IMR-90 (cell line): ENCODE measurements around the gene MEIKIN. TPM values are rescaled to one million over a fixed set of nuclear protein-coding genes. Genes with fewer than 3 reads are reported as not detected.

ENCODE experiments used
- ATAC-seq: fragments of 200-7000 bp; cut with Tn5 transposase; 2 replicates; pipeline ENCODE4 v1.9.1; 2020; ENCODE audit warnings: low read depth, mild to moderate bottlenecking, moderate library complexity
- BruUV-seq: library from RNA; stranded (reverse); fragments of 400-500 nt; replicated peaks from 2 replicates; lab custom pipeline; 2021; lab: Mats Ljungman, UMichigan
- CTCF ChIA-PET: fragments of 300-600 bp; formaldehyde crosslinking; extraction: SDS; loops from one replicate; lab custom pipeline; 2021; ENCODE audit warnings: antibody characterized with exemption; lab: Yijun Ruan, JAX
- POLR2A ChIA-PET: fragments of 300-600 bp; sonication (Branson Sonifier 250); formaldehyde crosslinking; loops from one replicate; lab custom pipeline; 2022; ENCODE audit warnings: antibody characterized with exemption; ENCODE audit not compliant: unreplicated experiment; lab: Charles Lee
- DNase-seq: peaks from one replicate; pipeline ENCODE4 v3.0.0; 2013
- H2AFZ ChIP-seq: replicated peaks from 2 replicates; pipeline ENCODE3; 2013; ENCODE audit warnings: low read length, mild to moderate bottlenecking; ENCODE audit not compliant: poor library complexity
- H2AK5ac ChIP-seq: 2 replicates; pipeline ENCODE4 v1.6.1; 2013; ENCODE audit warnings: low read depth, low read length, inconsistent platforms
- H2AK9ac ChIP-seq: replicated peaks from 2 replicates; pipeline ENCODE3; 2013; ENCODE audit warnings: mild to moderate bottlenecking, low read depth, low read length, moderate library complexity; ENCODE audit not compliant: poor library complexity
- H2BK120ac ChIP-seq: 2 replicates; pipeline ENCODE4 v1.6.1; 2013; ENCODE audit warnings: low read depth, low read length, inconsistent platforms
- H2BK15ac ChIP-seq: 3 replicates; pipeline ENCODE4 v1.6.1; 2013; ENCODE audit warnings: low read depth, low read length, inconsistent platforms
- H2BK20ac ChIP-seq: 2 replicates; pipeline ENCODE4 v1.6.1; 2013; ENCODE audit warnings: low read depth, mild to moderate bottlenecking, inconsistent platforms, low read length, moderate library complexity
- H2BK5ac ChIP-seq: 2 replicates; pipeline ENCODE4 v1.6.1; 2013; ENCODE audit warnings: mild to moderate bottlenecking, low read depth, low read length, inconsistent platforms; ENCODE audit not compliant: poor library complexity, severe bottlenecking
- H3K14ac ChIP-seq: replicated peaks from 2 replicates; pipeline ENCODE4 v1.6.1; 2013; ENCODE audit warnings: low read depth, low read length, inconsistent platforms
- H3K18ac ChIP-seq: 2 replicates; pipeline ENCODE4 v1.6.1; 2013; ENCODE audit warnings: low read depth, low read length, control low read depth
- H3K23ac ChIP-seq: 2 replicates; pipeline ENCODE4 v1.6.1; 2013; ENCODE audit warnings: low read depth, low read length, inconsistent platforms
- H3K27ac ChIP-seq: 2 replicates; pipeline ENCODE4 v1.5.1; 2013; ENCODE audit warnings: mild to moderate bottlenecking, control low read depth, low read length; ENCODE audit not compliant: insufficient read depth
- H3K27me3 ChIP-seq: 2 replicates; pipeline ENCODE4 v1.6.1; 2013; ENCODE audit warnings: low read length; ENCODE audit not compliant: control insufficient read depth, insufficient read depth
- H3K36me3 ChIP-seq: 2 replicates; pipeline ENCODE4 v1.6.1; 2013; ENCODE audit warnings: low read length, mixed read lengths; ENCODE audit not compliant: control insufficient read depth, insufficient read depth
- H3K4ac ChIP-seq: 2 replicates; pipeline ENCODE4 v1.6.1; 2013; ENCODE audit warnings: low read depth, low read length, inconsistent platforms
- H3K4me1 ChIP-seq: 2 replicates; pipeline ENCODE4 v1.6.1; 2013; ENCODE audit warnings: low read length, mixed read lengths; ENCODE audit not compliant: control insufficient read depth, insufficient read depth
- H3K4me2 ChIP-seq: 2 replicates; pipeline ENCODE4 v1.6.1; 2013; ENCODE audit warnings: low read depth, mild to moderate bottlenecking, control low read depth, low read length, moderate library complexity
- H3K4me3 ChIP-seq: 2 replicates; pipeline ENCODE4 v1.5.1; 2013; ENCODE audit warnings: low read depth, mild to moderate bottlenecking, control low read depth, low read length, moderate library complexity; ENCODE audit not compliant: insufficient read depth
- H3K56ac ChIP-seq: 2 replicates; pipeline ENCODE4 v1.6.1; 2013; ENCODE audit warnings: low read length, inconsistent platforms; ENCODE audit not compliant: insufficient read depth; ENCODE audit errors: extremely low read depth
- H3K79me1 ChIP-seq, 2 experiments: 2 replicates each; pipeline ENCODE4 v1.6.1; 2013; ENCODE audit warnings: low read length in 2 of 2, inconsistent platforms in 1 of 2, low read depth in 1 of 2
- H3K9ac ChIP-seq: 2 replicates; pipeline ENCODE4 v1.6.1; 2013; ENCODE audit warnings: low read depth, low read length, control low read depth
- H3K9me1 ChIP-seq: 2 replicates; pipeline ENCODE4 v1.6.1; 2013; ENCODE audit warnings: low read length, inconsistent platforms; ENCODE audit not compliant: insufficient read depth
- H3K9me3 ChIP-seq: 2 replicates; pipeline ENCODE4 v1.6.1; 2013; ENCODE audit warnings: low read length; ENCODE audit not compliant: control insufficient read depth, insufficient read depth
- H4K20me1 ChIP-seq: 2 replicates; pipeline ENCODE4 v1.6.1; 2013; ENCODE audit warnings: low read length, inconsistent platforms; ENCODE audit not compliant: insufficient read depth
- H4K5ac ChIP-seq: 2 replicates; pipeline ENCODE4 v1.6.1; 2013; ENCODE audit warnings: mild to moderate bottlenecking, low read depth, low read length, control low read depth
- H4K8ac ChIP-seq, 2 experiments: 2 replicates each; pipeline ENCODE4 v1.6.1; 2013; ENCODE audit warnings: low read depth in 2 of 2, low read length in 2 of 2, control low read depth in 1 of 2, inconsistent platforms in 1 of 2
- H4K91ac ChIP-seq: 2 replicates; pipeline ENCODE4 v1.6.1; 2013; ENCODE audit warnings: low read depth, low read length, inconsistent platforms; ENCODE audit not compliant: insufficient read depth
- BHLHE40 ChIP-seq: fragments of 150-350 bp; IDR thresholded peaks from 2 replicates; pipeline ENCODE4 v1.6.1; 2016; ENCODE audit warnings: mild to moderate bottlenecking, low read depth, low read length
- CHD1 ChIP-seq: IDR thresholded peaks from 2 replicates; pipeline ENCODE4 v1.6.1; 2012; ENCODE audit warnings: low read depth, low read length, improper control_type of control experiment
- FOS ChIP-seq: fragments of 150-350 bp; IDR thresholded peaks from 2 replicates; pipeline ENCODE4 v1.6.1; 2016; ENCODE audit warnings: low read depth, low read length
- MAZ ChIP-seq: IDR thresholded peaks from 2 replicates; pipeline ENCODE4 v1.6.1; 2012; ENCODE audit warnings: low read depth, mild to moderate bottlenecking, low read length, improper control_type of control experiment, moderate library complexity, borderline replicate concordance
- NFE2L2 ChIP-seq: fragments of 150-350 bp; IDR thresholded peaks from 2 replicates; pipeline ENCODE4 v1.6.1; 2016; ENCODE audit warnings: low read depth, mild to moderate bottlenecking, low read length
- POLR2A ChIP-seq: IDR thresholded peaks from 2 replicates; pipeline ENCODE4 v1.6.1; 2012; ENCODE audit warnings: mild to moderate bottlenecking, low read depth, low read length
- RAD21 ChIP-seq: IDR thresholded peaks from 2 replicates; pipeline ENCODE4 v1.6.1; 2012; ENCODE audit warnings: low read length, improper control_type of control experiment
- RCOR1 ChIP-seq: IDR thresholded peaks from 2 replicates; pipeline ENCODE4 v1.6.1; 2012; ENCODE audit warnings: mild to moderate bottlenecking, low read length, improper control_type of control experiment; ENCODE audit not compliant: insufficient replicate concordance
- RFX5 ChIP-seq: IDR thresholded peaks from 2 replicates; pipeline ENCODE4 v1.8.0; 2012; ENCODE audit warnings: low read depth, mild to moderate bottlenecking, low read length, moderate library complexity
- SMC3 ChIP-seq: fragments of 150-350 bp; IDR thresholded peaks from 2 replicates; pipeline ENCODE4 v1.6.1; 2016; ENCODE audit warnings: low read depth, mild to moderate bottlenecking, antibody characterized with exemption, low read length, moderate library complexity
- WGBS, 2 experiments: methylation state at CpG; one replicate each; pipeline versions ENCODE4 v1.1.5 to v1.1.7; 2013; ENCODE audit warnings: missing lambda C conversion rate in 2 of 2; ENCODE audit not compliant: insufficient read length in 1 of 2; ENCODE audit errors: extremely low coverage in 2 of 2; 5-methylcytosine and 5-hydroxymethylcytosine counted together
- dilution Hi-C: fragments of 300-500 bp; cut with HindIII; formaldehyde crosslinking; loops from one replicate; pipeline ENCODE4 v1.14.3; 2018; ENCODE audit warnings: low sequenced_read_pairs; ENCODE audit not compliant: unreplicated experiment
- in situ Hi-C: fragments of 300-500 bp; cut with MboI; formaldehyde crosslinking; loops from 3 replicates; pipeline ENCODE4 v1.14.3; 2019; ENCODE audit warnings: low sequenced_read_pairs, inconsistent platforms, mixed read lengths
- intact Hi-C: fragments of 100-400 bp; cut with micrococcal nuclease; formaldehyde crosslinking; loops from 2 replicates; pipeline ENCODE4 v1.10.0; 2022
- polyA plus RNA-seq, 3 experiments: library from polyadenylated mRNA; depleted of rRNA; stranded (reverse); fragments of >200 nt; gene quantifications; 2 replicates each; pipeline ENCODE4 v1.2.3, GENCODE V29; 2012; ENCODE audit warnings: low replicate concordance in 1 of 3
- total RNA-seq: library from RNA; depleted of rRNA; stranded (reverse); fragments of >200 nt; gene quantifications from 2 replicates; pipeline ENCODE4 v1.2.3, GENCODE V29; 2012
- TF ChIP-seq, protein P1 (sequence below): conservative IDR thresholded peaks from 2 replicates; pipeline ENCODE4 v1.5.1; 2012; ENCODE audit warnings: mild to moderate bottlenecking, low read depth, low read length, improper control_type of control experiment
- TF ChIP-seq, protein P2 (sequence below): fragments of 150-350 bp; IDR thresholded peaks from 2 replicates; pipeline ENCODE4 v1.6.1; 2017; ENCODE audit warnings: mild to moderate bottlenecking, antibody characterized with exemption, low read length, low read depth

The MEIKIN gene
- total and polyA plus RNA-seq, 2 of the 4 experiments (the other 2 are of a cell fraction) = not detected

DNA sequence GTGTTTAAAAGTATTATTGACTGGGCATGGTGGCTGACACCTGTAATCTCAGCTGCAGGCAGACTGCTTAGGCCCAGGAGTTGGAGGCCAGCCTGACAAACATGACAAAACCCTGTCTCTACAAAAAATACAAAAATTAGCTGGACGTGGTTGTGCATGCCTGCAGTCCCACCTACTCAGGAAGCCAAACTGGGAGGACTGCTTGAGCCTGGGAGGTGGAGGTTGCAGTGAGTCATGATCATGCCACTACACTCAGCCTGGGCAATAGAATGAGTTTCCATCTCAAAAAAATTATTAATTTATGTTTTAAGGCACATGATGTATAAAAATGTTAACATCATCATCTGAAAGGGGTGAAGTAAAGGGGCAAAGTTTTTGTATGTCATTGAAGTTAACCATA, 98.9 kb downstream of the MEIKIN start:
- POLR2A ChIA-PET = no interaction called here

More for the DNA sequence above, 98.9 kb downstream of the MEIKIN start:
- Histone ChIP-seq H4K20me1 (no peaks in the 10 kb centered on the region), H2AFZ (no peak overlapping the region), H2BK15ac (no peak overlapping the region), H2AK9ac (no peak overlapping the region), H2BK5ac (no peak overlapping the region), H3K56ac (no peak overlapping the region), H3K23ac (no peak overlapping the region), H3K4me1 (no peaks in the 10 kb centered on the region), H3K4me2 (no peak overlapping the region), H2BK120ac (no peak overlapping the region), H4K5ac (no peak overlapping the region), H4K8ac (no peak overlapping the region), H3K36me3 (no peaks in the 10 kb centered on the region), H3K4me3 (no peak overlapping the region), H3K9me1 (no peaks in the 10 kb centered on the region), H3K18ac (no peak overlapping the region), H3K27me3 (no peaks in the 10 kb centered on the region), H3K14ac (no peak overlapping the region), H4K91ac (no peak overlapping the region), H2AK5ac (no peak overlapping the region), H2BK20ac (no peak overlapping the region), H3K9ac (no peak overlapping the region), H3K27ac (no peak overlapping the region), H3K4ac (no peak overlapping the region), H3K79me1 (no peaks in the 10 kb centered on the region), H3K9me3 (peaks cover 5% of the 10 kb centered on the region; the same call in 1 of the 2 replicates)
- no peak for DNase-seq
- intact Hi-C loops (no loop called here), dilution Hi-C loops (no loop called here), in situ Hi-C loops (no loop called here)
- ATAC-seq = no peak
- WGBS, 2 experiments = no CpG with 5 or more reads among the region's 1 CpG
- BruUV-seq = no TSS peak
- TF ChIP-seq CHD1 = no peak
- no peak for TF ChIP-seq RAD21
- TF ChIP-seq, protein P1, sequence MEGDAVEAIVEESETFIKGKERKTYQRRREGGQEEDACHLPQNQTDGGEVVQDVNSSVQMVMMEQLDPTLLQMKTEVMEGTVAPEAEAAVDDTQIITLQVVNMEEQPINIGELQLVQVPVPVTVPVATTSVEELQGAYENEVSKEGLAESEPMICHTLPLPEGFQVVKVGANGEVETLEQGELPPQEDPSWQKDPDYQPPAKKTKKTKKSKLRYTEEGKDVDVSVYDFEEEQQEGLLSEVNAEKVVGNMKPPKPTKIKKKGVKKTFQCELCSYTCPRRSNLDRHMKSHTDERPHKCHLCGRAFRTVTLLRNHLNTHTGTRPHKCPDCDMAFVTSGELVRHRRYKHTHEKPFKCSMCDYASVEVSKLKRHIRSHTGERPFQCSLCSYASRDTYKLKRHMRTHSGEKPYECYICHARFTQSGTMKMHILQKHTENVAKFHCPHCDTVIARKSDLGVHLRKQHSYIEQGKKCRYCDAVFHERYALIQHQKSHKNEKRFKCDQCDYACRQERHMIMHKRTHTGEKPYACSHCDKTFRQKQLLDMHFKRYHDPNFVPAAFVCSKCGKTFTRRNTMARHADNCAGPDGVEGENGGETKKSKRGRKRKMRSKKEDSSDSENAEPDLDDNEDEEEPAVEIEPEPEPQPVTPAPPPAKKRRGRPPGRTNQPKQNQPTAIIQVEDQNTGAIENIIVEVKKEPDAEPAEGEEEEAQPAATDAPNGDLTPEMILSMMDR = no peak
- no peak for TF ChIP-seq BHLHE40
- TF ChIP-seq SMC3 = no peak
- no peak for TF ChIP-seq FOS
- TF ChIP-seq POLR2A = no peak
- TF ChIP-seq MAZ = no peak
- TF ChIP-seq, protein P2, sequence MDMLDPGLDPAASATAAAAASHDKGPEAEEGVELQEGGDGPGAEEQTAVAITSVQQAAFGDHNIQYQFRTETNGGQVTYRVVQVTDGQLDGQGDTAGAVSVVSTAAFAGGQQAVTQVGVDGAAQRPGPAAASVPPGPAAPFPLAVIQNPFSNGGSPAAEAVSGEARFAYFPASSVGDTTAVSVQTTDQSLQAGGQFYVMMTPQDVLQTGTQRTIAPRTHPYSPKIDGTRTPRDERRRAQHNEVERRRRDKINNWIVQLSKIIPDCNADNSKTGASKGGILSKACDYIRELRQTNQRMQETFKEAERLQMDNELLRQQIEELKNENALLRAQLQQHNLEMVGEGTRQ = no peak
- no peak for TF ChIP-seq RFX5
- no peak for TF ChIP-seq RCOR1
- TF ChIP-seq NFE2L2 = no peak
- CTCF ChIA-PET = no interaction called here
